Neural progenitor cell (in vitro differentiated cells): ENCODE data around the gene HOATZ. TPM values are rescaled to one million over a fixed set of nuclear protein-coding genes. Genes with fewer than 3 reads are reported as not detected.

Source experiments
- DNase-seq: peaks from one replicate; pipeline ENCODE4 v3.0.0-alpha.2; 2016; ENCODE audit warnings: low spot score
- H2AFZ ChIP-seq: fragments of 200-600 bp; sonication (generic); replicated peaks from 2 replicates; pipeline ENCODE4 v1.6.1; 2016; ENCODE audit warnings: antibody characterized with exemption
- H3F3A ChIP-seq: fragments of 200-600 bp; sonication (generic); 2 replicates; pipeline ENCODE4 v1.6.1; 2016; ENCODE audit warnings: antibody characterized with exemption, low read depth
- H3K27ac ChIP-seq: fragments of 200-600 bp; sonication (generic); 2 replicates; pipeline ENCODE4 v1.5.1; 2016; ENCODE audit warnings: mild to moderate bottlenecking
- H3K27me3 ChIP-seq: fragments of 200-600 bp; sonication (generic); 2 replicates; pipeline ENCODE4 v1.6.1; 2016; ENCODE audit warnings: mild to moderate bottlenecking, moderate library complexity
- H3K36me3 ChIP-seq: fragments of 200-600 bp; sonication (generic); 2 replicates; pipeline ENCODE4 v1.5.1; 2016
- H3K4me1 ChIP-seq: fragments of 200-600 bp; sonication (generic); 2 replicates; pipeline ENCODE4 v1.6.1; 2016; ENCODE audit warnings: mixed run types
- H3K4me2 ChIP-seq: fragments of 200-600 bp; sonication (generic); 2 replicates; pipeline ENCODE4 v1.6.1; 2016
- H3K4me3 ChIP-seq: fragments of 200-600 bp; sonication (generic); 2 replicates; pipeline ENCODE4 v1.5.1; 2016
- H3K79me2 ChIP-seq: fragments of 200-600 bp; sonication (generic); 2 replicates; pipeline ENCODE4 v1.6.1; 2016; ENCODE audit warnings: low read depth
- H3K9ac ChIP-seq: fragments of 200-600 bp; sonication (generic); 2 replicates; pipeline ENCODE4 v1.6.1; 2016
- H3K9me3 ChIP-seq: fragments of 200-600 bp; sonication (generic); 2 replicates; pipeline ENCODE4 v1.5.1; 2016; ENCODE audit warnings: low read depth
- H4K20me1 ChIP-seq: fragments of 200-600 bp; sonication (generic); 2 replicates; pipeline ENCODE4 v1.6.1; 2016; ENCODE audit warnings: low read depth
- H3K27ac Mint-ChIP-seq: 3 replicates; pipeline ENCODE4 v1.8.0; 2021; ENCODE audit warnings: mixed read lengths
- H3K27me3 Mint-ChIP-seq: 2 replicates; pipeline ENCODE4 v1.8.0; 2022; ENCODE audit warnings: low read depth, mild to moderate bottlenecking, inconsistent platforms, moderate library complexity, mixed read lengths; ENCODE audit not compliant: insufficient read depth
- H3K36me3 Mint-ChIP-seq: 3 replicates; pipeline ENCODE4 v1.8.0; 2021; ENCODE audit warnings: mixed read lengths
- H3K4me1 Mint-ChIP-seq: 3 replicates; pipeline ENCODE4 v1.8.0; 2021; ENCODE audit warnings: mixed read lengths
- H3K4me3 Mint-ChIP-seq: 3 replicates; pipeline ENCODE4 v1.8.0; 2021; ENCODE audit warnings: mild to moderate bottlenecking, moderate library complexity, mixed read lengths
- H3K9me3 Mint-ChIP-seq: 3 replicates; pipeline ENCODE4 v1.8.0; 2020; ENCODE audit warnings: mixed read lengths
- EZH2 ChIP-seq: fragments of 200-600 bp; sonication (generic); IDR thresholded peaks from 2 replicates; pipeline ENCODE4 v1.6.1; 2017; ENCODE audit warnings: antibody characterized with exemption, mild to moderate bottlenecking, moderate library complexity
- EZH2phosphoT487 ChIP-seq: fragments of 200-600 bp; sonication (generic); IDR thresholded peaks from 2 replicates; pipeline ENCODE4 v1.6.1; 2017; ENCODE audit warnings: antibody characterized with exemption
- total RNA-seq: library from RNA; depleted of rRNA; stranded (reverse); fragments of >200 nt; gene quantifications from 2 replicates; pipeline ENCODE4 v1.2.3, GENCODE V29; 2015; ENCODE audit warnings: low replicate concordance
- TF ChIP-seq, protein P1 (sequence below): fragments of 200-600 bp; sonication (generic); IDR thresholded peaks from 2 replicates; pipeline ENCODE4 v1.5.1; 2017; ENCODE audit warnings: antibody characterized with exemption, mild to moderate bottlenecking

Gene HOATZ
- total RNA-seq, 1 donor from 2014 or later: not detected

DNA sequence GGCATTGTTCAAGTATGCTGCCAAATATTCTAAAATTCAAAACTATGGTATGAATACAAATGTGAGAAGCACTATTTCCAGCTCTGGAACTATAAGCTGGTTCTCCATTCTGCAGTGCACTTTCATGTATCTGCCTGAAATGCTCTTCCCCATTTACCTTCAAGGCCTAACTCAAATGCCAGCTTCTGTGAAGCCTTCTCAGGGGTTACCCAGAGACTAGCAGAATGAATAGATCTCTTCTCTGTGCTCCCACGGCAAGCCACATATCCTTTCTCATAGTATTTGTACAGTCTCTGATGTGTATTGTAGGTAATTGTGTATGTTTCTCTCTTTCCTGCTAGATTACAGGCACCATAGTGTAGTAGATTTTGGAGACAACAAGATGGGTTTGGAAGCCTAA, 4.1 kb downstream of the HOATZ start:
- Histone ChIP-seq H3K27me3 (peaks cover 19% of the 10 kb centered on the region), H3K9ac (no peak overlapping the region), H2AFZ (no peak overlapping the region), H3F3A (peaks cover 14% of the 10 kb centered on the region), H3K9me3 (no peaks in the 10 kb centered on the region), H3K4me3 (no peak overlapping the region), H3K79me2 (no peaks in the 10 kb centered on the region), H3K36me3 (no peaks in the 10 kb centered on the region), H3K4me1 (peaks cover 12% of the 10 kb centered on the region), H3K4me2 (no peak overlapping the region), H4K20me1 (peaks cover 15% of the 10 kb centered on the region), H3K27ac (no peak overlapping the region)
- Mint-ChIP-seq H3K4me1 (peaks cover 13% of the 10 kb centered on the region), H3K4me3 (no peak overlapping the region), H3K36me3 (no peaks in the 10 kb centered on the region), H3K27me3 (peaks cover 11% of the 10 kb centered on the region), H3K27ac (no peak overlapping the region), H3K9me3 (no peaks in the 10 kb centered on the region)
- TF ChIP-seq, protein P1, sequence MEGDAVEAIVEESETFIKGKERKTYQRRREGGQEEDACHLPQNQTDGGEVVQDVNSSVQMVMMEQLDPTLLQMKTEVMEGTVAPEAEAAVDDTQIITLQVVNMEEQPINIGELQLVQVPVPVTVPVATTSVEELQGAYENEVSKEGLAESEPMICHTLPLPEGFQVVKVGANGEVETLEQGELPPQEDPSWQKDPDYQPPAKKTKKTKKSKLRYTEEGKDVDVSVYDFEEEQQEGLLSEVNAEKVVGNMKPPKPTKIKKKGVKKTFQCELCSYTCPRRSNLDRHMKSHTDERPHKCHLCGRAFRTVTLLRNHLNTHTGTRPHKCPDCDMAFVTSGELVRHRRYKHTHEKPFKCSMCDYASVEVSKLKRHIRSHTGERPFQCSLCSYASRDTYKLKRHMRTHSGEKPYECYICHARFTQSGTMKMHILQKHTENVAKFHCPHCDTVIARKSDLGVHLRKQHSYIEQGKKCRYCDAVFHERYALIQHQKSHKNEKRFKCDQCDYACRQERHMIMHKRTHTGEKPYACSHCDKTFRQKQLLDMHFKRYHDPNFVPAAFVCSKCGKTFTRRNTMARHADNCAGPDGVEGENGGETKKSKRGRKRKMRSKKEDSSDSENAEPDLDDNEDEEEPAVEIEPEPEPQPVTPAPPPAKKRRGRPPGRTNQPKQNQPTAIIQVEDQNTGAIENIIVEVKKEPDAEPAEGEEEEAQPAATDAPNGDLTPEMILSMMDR: no peak
- TF ChIP-seq EZH2phosphoT487 (no peak), EZH2 (no peak)
- no peak for DNase-seq

DNA sequence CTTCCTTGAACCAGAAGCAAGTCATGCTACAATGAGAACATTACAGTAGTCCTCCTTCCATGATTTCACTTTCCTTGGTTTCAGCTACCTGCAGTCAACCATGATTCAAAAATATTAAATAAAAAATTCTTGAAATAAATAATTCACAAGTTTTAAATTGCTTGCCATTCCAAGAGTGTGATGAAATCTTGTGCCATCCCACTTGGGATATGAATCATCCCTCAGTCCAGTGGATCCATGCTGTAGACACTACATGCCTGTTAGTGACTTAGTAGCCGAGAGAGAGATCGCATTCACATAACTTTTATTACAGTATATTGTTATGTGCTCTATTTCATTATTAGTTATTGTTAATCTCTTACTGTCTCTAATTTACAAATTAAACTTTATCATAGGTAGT, 6.0 kb downstream of the HOATZ start:
- Mint-ChIP-seq H3K36me3 (no peaks in the 10 kb centered on the region), H3K9me3 (no peaks in the 10 kb centered on the region), H3K4me3 (no peak overlapping the region), H3K27ac (no peak overlapping the region), H3K4me1 (no peaks in the 10 kb centered on the region), H3K27me3 (no peaks in the 10 kb centered on the region)
- Histone ChIP-seq H3K9ac (no peak overlapping the region), H3K36me3 (no peaks in the 10 kb centered on the region), H3K4me3 (no peak overlapping the region), H3K4me2 (no peak overlapping the region), H4K20me1 (peaks cover under 1% of the 10 kb centered on the region), H2AFZ (no peak overlapping the region), H3K4me1 (peaks cover 4% of the 10 kb centered on the region), H3K27me3 (no peaks in the 10 kb centered on the region), H3K27ac (no peak overlapping the region), H3K79me2 (no peaks in the 10 kb centered on the region), H3F3A (peaks cover 4% of the 10 kb centered on the region), H3K9me3 (no peaks in the 10 kb centered on the region)
- TF ChIP-seq EZH2phosphoT487 (no peak), EZH2 (no peak)
- TF ChIP-seq, protein P1: no peak
- no peak for DNase-seq

DNA sequence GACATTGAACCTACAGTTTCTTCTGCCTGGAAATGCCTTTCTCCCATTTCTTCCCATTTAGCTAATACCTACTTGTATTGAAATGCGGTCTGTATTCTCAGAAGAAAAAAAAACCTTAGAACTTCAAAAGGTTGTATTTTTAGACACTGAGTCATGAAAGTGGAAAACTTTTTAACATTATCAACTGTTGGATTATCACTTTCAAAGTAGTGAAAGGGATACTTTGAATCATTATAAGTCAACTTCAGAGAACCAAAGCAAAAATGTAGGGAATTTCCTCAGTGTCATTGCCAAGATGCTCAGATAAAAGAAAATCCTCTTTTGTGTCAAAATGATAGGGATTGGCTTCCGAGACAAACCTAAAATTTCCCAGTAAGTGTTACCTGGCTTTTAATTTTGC, 6.6 kb downstream of the HOATZ start:
- H3K9me3 Mint-ChIP-seq: no peaks in the 10 kb centered on the region
- no peak overlapping the region for H3K27ac ChIP-seq
- H3K79me2 ChIP-seq: no peaks in the 10 kb centered on the region
- H3K9ac ChIP-seq: no peak overlapping the region
- H3K4me1 Mint-ChIP-seq: no peaks in the 10 kb centered on the region
- H3K4me2 ChIP-seq: no peak overlapping the region
- H2AFZ ChIP-seq: no peak overlapping the region
- no peak for DNase-seq
- H3K27me3 Mint-ChIP-seq: no peaks in the 10 kb centered on the region
- TF ChIP-seq EZH2phosphoT487 (no peak), EZH2 (no peak)
- TF ChIP-seq, protein P1: no peak
- H3F3A ChIP-seq: no peaks in the 10 kb centered on the region
- no peaks in the 10 kb centered on the region for H3K9me3 ChIP-seq
- no peaks in the 10 kb centered on the region for H4K20me1 ChIP-seq
- no peaks in the 10 kb centered on the region for H3K4me1 ChIP-seq
- H3K36me3 Mint-ChIP-seq: no peaks in the 10 kb centered on the region
- H3K27ac Mint-ChIP-seq: no peak overlapping the region
- H3K4me3 ChIP-seq: no peak overlapping the region
- no peaks in the 10 kb centered on the region for H3K27me3 ChIP-seq
- H3K4me3 Mint-ChIP-seq: no peak overlapping the region
- no peaks in the 10 kb centered on the region for H3K36me3 ChIP-seq

DNA sequence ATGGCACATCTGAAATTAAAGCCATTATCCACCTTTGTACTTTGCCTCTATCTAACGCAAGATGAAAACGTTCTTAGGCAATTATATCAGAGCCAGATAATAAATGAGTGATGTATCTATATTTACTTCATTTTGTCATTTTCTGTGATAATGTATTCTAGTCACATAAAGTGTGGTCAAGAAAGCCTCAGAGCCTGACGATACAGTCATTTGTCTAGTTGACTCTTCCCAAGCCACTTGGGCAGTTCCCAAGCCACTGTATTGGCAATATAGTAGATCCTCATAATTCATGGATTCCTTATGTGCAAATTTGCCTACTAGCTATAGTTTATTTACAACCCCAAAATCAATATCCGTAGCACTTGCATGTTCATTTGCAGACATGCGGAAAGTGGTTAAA, 7.8 kb downstream of the HOATZ start:
- no peaks in the 10 kb centered on the region for H3K4me1 ChIP-seq

More for the DNA sequence above, 7.8 kb downstream of the HOATZ start:
- no peak overlapping the region for H3K9ac ChIP-seq
- no peaks in the 10 kb centered on the region for H3K9me3 Mint-ChIP-seq
- H3K27me3 Mint-ChIP-seq: no peaks in the 10 kb centered on the region
- H3K4me1 Mint-ChIP-seq: no peaks in the 10 kb centered on the region
- H3K4me2 ChIP-seq: no peak overlapping the region
- no peaks in the 10 kb centered on the region for H3F3A ChIP-seq
- no peak overlapping the region for H3K4me3 Mint-ChIP-seq
- H3K27ac ChIP-seq: no peak overlapping the region
- H3K27me3 ChIP-seq: no peaks in the 10 kb centered on the region
- DNase-seq: no peak
- H3K79me2 ChIP-seq: no peaks in the 10 kb centered on the region
- H2AFZ ChIP-seq: no peak overlapping the region
- H3K4me3 ChIP-seq: no peak overlapping the region
- no peaks in the 10 kb centered on the region for H3K36me3 ChIP-seq
- no peaks in the 10 kb centered on the region for H4K20me1 ChIP-seq
- H3K27ac Mint-ChIP-seq: no peak overlapping the region
- no peaks in the 10 kb centered on the region for H3K36me3 Mint-ChIP-seq
- no peak for TF ChIP-seq EZH2phosphoT487
- TF ChIP-seq, protein P1: no peak
- no peak for TF ChIP-seq EZH2
- no peaks in the 10 kb centered on the region for H3K9me3 ChIP-seq
